ENCODE data around the gene PLPPR1. TPM values are rescaled to one million over a fixed set of nuclear protein-coding genes. Genes with fewer than 3 reads are reported as not detected.
"Not testable (repeated sequence)": the region's sequence is repeated elsewhere in the genome, so short reads cannot be mapped to it uniquely, and the experiment has no call there.

Gene PLPPR1
- total RNA-seq, 1 donor from 2014 or later: not detected

GRCh38 chr9:101038488-101038887 lies 10.0 kb downstream of the PLPPR1 start:
- no peak overlapping the region for H3K27ac Mint-ChIP-seq (ENCODE audit: unreplicated experiment)
- no peaks in the 10 kb centered on the region for H3K36me3 Mint-ChIP-seq (ENCODE audit: unreplicated experiment)
- no peak for TF ChIP-seq CTCF (IDR thresholded peaks at IDR 0.05)

GRCh38 chr9:101039581-101039980 lies 11.1 kb downstream of the PLPPR1 start:
- not testable (repeated sequence) for H3K4me3 Mint-ChIP-seq (ENCODE audit: unreplicated experiment); H3K36me3 Mint-ChIP-seq (ENCODE audit: unreplicated experiment); H3K4me1 Mint-ChIP-seq (ENCODE audit: unreplicated experiment); DNase-seq (ENCODE audit: extremely low spot score, unreplicated experiment); H3K9me3 Mint-ChIP-seq (ENCODE audit: unreplicated experiment); H3K27ac Mint-ChIP-seq (ENCODE audit: unreplicated experiment); H3K27me3 Mint-ChIP-seq (ENCODE audit: unreplicated experiment)

More at GRCh38 chr9:101038488-101038887, 10.0 kb downstream of the PLPPR1 start:
- H3K4me3 Mint-ChIP-seq (ENCODE audit: unreplicated experiment): no peak overlapping the region
- H3K27me3 Mint-ChIP-seq (ENCODE audit: unreplicated experiment): peaks cover 11% of the 10 kb centered on the region
- DNase-seq (ENCODE audit: extremely low spot score, unreplicated experiment): no peak
- H3K9me3 Mint-ChIP-seq (ENCODE audit: unreplicated experiment): no peaks in the 10 kb centered on the region
- no peaks in the 10 kb centered on the region for H3K4me1 Mint-ChIP-seq (ENCODE audit: unreplicated experiment)

GRCh38 chr9:101047848-101048397 lies 19.4 kb downstream of the PLPPR1 start:
- no peaks in the 10 kb centered on the region for H3K27me3 Mint-ChIP-seq (ENCODE audit: unreplicated experiment)
- H3K36me3 Mint-ChIP-seq (ENCODE audit: unreplicated experiment): no peaks in the 10 kb centered on the region
- no peaks in the 10 kb centered on the region for H3K4me1 Mint-ChIP-seq (ENCODE audit: unreplicated experiment)
- no peak overlapping the region for H3K4me3 Mint-ChIP-seq (ENCODE audit: unreplicated experiment)
- no peaks in the 10 kb centered on the region for H3K9me3 Mint-ChIP-seq (ENCODE audit: unreplicated experiment)
- no peak overlapping the region for H3K27ac Mint-ChIP-seq (ENCODE audit: unreplicated experiment)
- TF ChIP-seq CTCF (IDR thresholded peaks at IDR 0.05): no peak
- no peak for DNase-seq (ENCODE audit: extremely low spot score, unreplicated experiment)

- no peaks in the 10 kb centered on the region for H3K4me1 Mint-ChIP-seq (ENCODE audit: unreplicated experiment)
- no peak for TF ChIP-seq CTCF (IDR thresholded peaks at IDR 0.05)
- no peaks in the 10 kb centered on the region for H3K9me3 Mint-ChIP-seq (ENCODE audit: unreplicated experiment)
- H3K27ac Mint-ChIP-seq (ENCODE audit: unreplicated experiment): no peak overlapping the region
- H3K27me3 Mint-ChIP-seq (ENCODE audit: unreplicated experiment): no peaks in the 10 kb centered on the region
- H3K4me3 Mint-ChIP-seq (ENCODE audit: unreplicated experiment): no peak overlapping the region
- DNase-seq (ENCODE audit: extremely low spot score, unreplicated experiment): no peak
- no peaks in the 10 kb centered on the region for H3K36me3 Mint-ChIP-seq (ENCODE audit: unreplicated experiment)
Measured at GRCh38 chr9:101050650-101051049, 22.1 kb downstream of the PLPPR1 start.

GRCh38 chr9:101054657-101055056 lies 26.1 kb downstream of the PLPPR1 start:
- Mint-ChIP-seq H3K4me3 (ENCODE audit: unreplicated experiment) (no peak overlapping the region), H3K4me1 (ENCODE audit: unreplicated experiment) (no peaks in the 10 kb centered on the region), H3K9me3 (ENCODE audit: unreplicated experiment) (no peaks in the 10 kb centered on the region), H3K27ac (ENCODE audit: unreplicated experiment) (no peak overlapping the region), H3K36me3 (ENCODE audit: unreplicated experiment) (no peaks in the 10 kb centered on the region), H3K27me3 (ENCODE audit: unreplicated experiment) (no peaks in the 10 kb centered on the region)
- TF ChIP-seq CTCF (IDR thresholded peaks at IDR 0.05): no peak
- DNase-seq (ENCODE audit: extremely low spot score, unreplicated experiment): no peak

- no peak for TF ChIP-seq CTCF (IDR thresholded peaks at IDR 0.05)
- Mint-ChIP-seq H3K27me3 (ENCODE audit: unreplicated experiment) (no peaks in the 10 kb centered on the region), H3K27ac (ENCODE audit: unreplicated experiment) (no peak overlapping the region), H3K4me1 (ENCODE audit: unreplicated experiment) (no peaks in the 10 kb centered on the region), H3K9me3 (ENCODE audit: unreplicated experiment) (no peaks in the 10 kb centered on the region), H3K36me3 (ENCODE audit: unreplicated experiment) (no peaks in the 10 kb centered on the region), H3K4me3 (ENCODE audit: unreplicated experiment) (no peak overlapping the region)
- DNase-seq (ENCODE audit: extremely low spot score, unreplicated experiment): no peak
Measured at GRCh38 chr9:101055516-101055915, 27.0 kb downstream of the PLPPR1 start.
